CD8-positive, alpha-beta memory T cell (primary cell): ENCODE results near the gene RRP36. TPM values are rescaled to one million over a fixed set of nuclear protein-coding genes. Genes with fewer than 3 reads are reported as not detected.
A peak's percentile ranks its signal among the peaks of the same experiment; 100 is the strongest.

Experiments
- CTCF ChIA-PET: fragments of 350-600 bp; sonication (Branson Sonifier 250); formaldehyde crosslinking; loops from one replicate; lab custom pipeline; 2021; ENCODE audit warnings: antibody characterized with exemption; lab: Charles Lee
- POLR2A ChIA-PET: fragments of 350-600 bp; sonication (Branson Sonifier 250); formaldehyde crosslinking; loops from one replicate; lab custom pipeline; 2021; ENCODE audit warnings: antibody characterized with exemption; lab: Charles Lee
- DNase-seq, 5 donors: peaks; one replicate each; pipeline versions ENCODE4 v3.0.0 to v3.0.0-alpha.2; 2020 to 2022; ENCODE audit warnings: mixed read lengths in 1 of 5
- H3K27ac ChIP-seq: one replicate; pipeline ENCODE4 v1.7.0; 2013; ENCODE audit warnings: low read depth, mild to moderate bottlenecking, low read length, moderate library complexity
- H3K27me3 ChIP-seq: 2 replicates; pipeline ENCODE4 v1.7.0; 2013; ENCODE audit warnings: low read length, mild to moderate bottlenecking; ENCODE audit not compliant: insufficient read depth, poor library complexity, severe bottlenecking
- H3K36me3 ChIP-seq: 2 replicates; pipeline ENCODE4 v1.7.0; 2013; ENCODE audit warnings: mild to moderate bottlenecking, low read length, moderate library complexity; ENCODE audit not compliant: insufficient read depth
- H3K4me1 ChIP-seq: 2 replicates; pipeline ENCODE4 v1.7.0; 2013; ENCODE audit warnings: mild to moderate bottlenecking, low read length, moderate library complexity; ENCODE audit not compliant: insufficient read depth
- H3K4me3 ChIP-seq: 2 replicates; pipeline ENCODE4 v1.7.0; 2013; ENCODE audit warnings: mild to moderate bottlenecking, low read length
- H3K9me3 ChIP-seq: 2 replicates; pipeline ENCODE4 v1.7.0; 2013; ENCODE audit warnings: mild to moderate bottlenecking, low read length
- H3K27ac Mint-ChIP-seq, 8 donors: one replicate each; pipeline ENCODE4 v1.8.0; 2020 to 2021; ENCODE audit warnings: mixed read lengths in 8 of 8, mild to moderate bottlenecking in 6 of 8, inconsistent platforms in 3 of 8, moderate library complexity in 3 of 8
- H3K27me3 Mint-ChIP-seq, 2 donors: one replicate each; pipeline ENCODE4 v1.8.0; 2020 to 2021; ENCODE audit warnings: mixed read lengths in 2 of 2, mild to moderate bottlenecking in 1 of 2, moderate library complexity in 1 of 2
- H3K36me3 Mint-ChIP-seq, 3 donors: one replicate each; pipeline ENCODE4 v1.8.0; 2020 to 2021; ENCODE audit warnings: mixed read lengths in 3 of 3, inconsistent platforms in 1 of 3, mild to moderate bottlenecking in 1 of 3
- H3K4me1 Mint-ChIP-seq, 3 donors: one replicate each; pipeline ENCODE4 v1.8.0; 2020 to 2021; ENCODE audit warnings: mixed read lengths in 3 of 3, inconsistent platforms in 1 of 3, mild to moderate bottlenecking in 1 of 3
- H3K4me3 Mint-ChIP-seq, 7 donors: one replicate each; pipeline ENCODE4 v1.8.0; 2020 to 2021; ENCODE audit warnings: mixed read lengths in 7 of 7, mild to moderate bottlenecking in 6 of 7, moderate library complexity in 4 of 7, inconsistent platforms in 2 of 7
- H3K9me3 Mint-ChIP-seq, 5 donors: one replicate each; pipeline ENCODE4 v1.8.0; 2020 to 2022; ENCODE audit warnings: mixed read lengths in 5 of 5, mild to moderate bottlenecking in 3 of 5, moderate library complexity in 2 of 5, inconsistent platforms in 1 of 5
- polyA plus RNA-seq: library from polyadenylated mRNA; unstranded; fragments of 300-500 nt; fragmentation: Illumina TruSeq; gene quantifications from one replicate; pipeline ENCODE4 v1.2.3, GENCODE V29; 2021
- total RNA-seq, 2 experiments: library from RNA; stranded (reverse); gene quantifications; one replicate each; pipeline ENCODE4 v1.2.3, GENCODE V29; 2021

Gene RRP36
- total and polyA plus RNA-seq, 3 experiments from 2014 or later: 86.2 to 120 (median 114) TPM

GRCh38 chr6:43009124-43009523 lies 12.3 kb upstream of the RRP36 start:
- Mint-ChIP-seq H3K36me3 (peaks cover 0 to 80% (median 7%) of the 10 kb centered on the region in 3 donors), H3K27me3 (peaks cover 0 to 2% of the 10 kb centered on the region in 2 donors), H3K9me3 (no peaks in the 10 kb centered on the region), H3K4me1 (peaks cover 25 to 36% (median 28%) of the 10 kb centered on the region in 3 donors), H3K4me3 (peak overlapping the region in 1 of 7 donors; percentile 32), H3K27ac (peak overlapping the region in 5 of 8 donors; percentile 19 to 88 (median 58))
- H3K27ac ChIP-seq: no peak overlapping the region
- peaks cover 14% of the 10 kb centered on the region for H3K4me1 ChIP-seq
- H3K36me3 ChIP-seq: peaks cover 47% of the 10 kb centered on the region
- H3K9me3 ChIP-seq: no peaks in the 10 kb centered on the region
- H3K4me3 ChIP-seq: no peak overlapping the region
- DNase-seq: peak in 2 of 5 donors; percentile 12 to 34
- CTCF ChIA-PET: interaction anchor here (1.4 to 2.2 kb wide), 2 partner anchors 25 to 135 kb away, joined by 7 to 10 read pairs; partner anchors contain the start of gene PPP2R5D
- POLR2A ChIA-PET: no interaction called here
- H3K27me3 ChIP-seq: no peaks in the 10 kb centered on the region

GRCh38 chr6:43011207-43011606 lies 10.2 kb upstream of the RRP36 start:
- H3K27ac Mint-ChIP-seq: peak overlapping the region in 6 of 8 donors; percentile 19 to 80 (median 53)
- Histone ChIP-seq H3K27me3 (no peaks in the 10 kb centered on the region), H3K36me3 (peaks cover 47% of the 10 kb centered on the region), H3K27ac (no peak overlapping the region), H3K4me1 (peaks cover 29% of the 10 kb centered on the region), H3K9me3 (no peaks in the 10 kb centered on the region), H3K4me3 (no peak overlapping the region)
- H3K36me3 Mint-ChIP-seq: peaks cover 0 to 78% (median 5%) of the 10 kb centered on the region in 3 donors
- ChIA-PET POLR2A (interaction anchor here (1.2 kb wide), 1 partner anchor 82 kb away, joined by 4 read pairs; the partner anchor contains the start of gene CNPY3), CTCF (interaction anchor here (1.1 to 1.8 kb wide), 2 partner anchors 53 to 133 kb away, joined by 3 to 8 read pairs; no protein-coding TSS in a partner anchor)
- peak overlapping the region in 4 of 7 donors; percentile 27 to 81 (median 52) for H3K4me3 Mint-ChIP-seq
- H3K27me3 Mint-ChIP-seq: peaks cover 0 to 2% of the 10 kb centered on the region in 2 donors
- DNase-seq: no peak
- H3K4me1 Mint-ChIP-seq: peaks cover 38 to 50% (median 41%) of the 10 kb centered on the region in 3 donors
- H3K9me3 Mint-ChIP-seq: no peaks in the 10 kb centered on the region

GRCh38 chr6:43012364-43012763 lies 9.1 kb upstream of the RRP36 start:
- H3K36me3 ChIP-seq: peaks cover 40% of the 10 kb centered on the region
- Mint-ChIP-seq H3K9me3 (no peaks in the 10 kb centered on the region), H3K36me3 (peaks cover 0 to 75% (median 5%) of the 10 kb centered on the region in 3 donors), H3K27ac (peak overlapping the region in 7 of 8 donors; percentile 51 to 97 (median 91)), H3K4me3 (peak overlapping the region; percentile 86 to 96 (median 90)), H3K27me3 (peaks cover 0 to 2% of the 10 kb centered on the region in 2 donors), H3K4me1 (peaks cover 42 to 60% (median 49%) of the 10 kb centered on the region in 3 donors)
- ChIA-PET POLR2A (interaction anchor here (0.5 to 3.4 kb wide), 6 partner anchors 28 to 260 kb away, joined by 3 to 24 read pairs (median 4); partner anchors contain the start of genes KLC4, MRPL2, PEX6 and PPP2R5D), CTCF (interaction anchor here (0.7 to 3.2 kb wide), 2 partner anchors 47 to 131 kb away, joined by 3 to 17 read pairs; partner anchors contain the start of genes KLC4 and MRPL2)
- peaks cover 41% of the 10 kb centered on the region for H3K4me1 ChIP-seq
- DNase-seq: no peak
- no peak overlapping the region for H3K27ac ChIP-seq
- no peaks in the 10 kb centered on the region for H3K27me3 ChIP-seq
- no peak overlapping the region for H3K4me3 ChIP-seq
- no peaks in the 10 kb centered on the region for H3K9me3 ChIP-seq

GRCh38 chr6:43013097-43013842 lies 8.2 kb upstream of the RRP36 start:
- Mint-ChIP-seq H3K36me3 (peaks cover 0 to 75% (median 6%) of the 10 kb centered on the region in 3 donors), H3K9me3 (no peaks in the 10 kb centered on the region), H3K4me1 (peaks cover 47 to 69% (median 54%) of the 10 kb centered on the region in 3 donors), H3K4me3 (peak overlapping the region; percentile 86 to 96 (median 90)), H3K27ac (peak overlapping the region; percentile 59 to 97 (median 92)), H3K27me3 (peaks cover 0 to 2% of the 10 kb centered on the region in 2 donors)
- Histone ChIP-seq H3K9me3 (no peaks in the 10 kb centered on the region), H3K27me3 (no peaks in the 10 kb centered on the region), H3K4me3 (peak overlapping the region; percentile 81), H3K27ac (peak overlapping the region; percentile 81), H3K4me1 (peaks cover 42% of the 10 kb centered on the region), H3K36me3 (peaks cover 34% of the 10 kb centered on the region)
- CTCF ChIA-PET: interaction anchor here (0.9 to 3.2 kb wide), 5 partner anchors 11 to 130 kb away, joined by 3 to 17 read pairs (median 5); partner anchors contain the start of gene PPP2R5D
- DNase-seq: no peak
- POLR2A ChIA-PET: interaction anchor here (0.5 to 3.4 kb wide), 11 partner anchors 27 to 497 kb away, joined by 3 to 24 read pairs (median 5); partner anchors contain the start of genes CNPY3, CUL7, KLC4 and LRRC73

- H3K4me3 ChIP-seq: peak within 1 kb of the TSS; percentile 81
- H3K27me3 ChIP-seq: no peaks in the 10 kb centered on the region
- peaks cover 48 to 70% (median 54%) of the 10 kb centered on the region in 3 donors for H3K4me1 Mint-ChIP-seq
- peaks cover 0 to 2% of the 10 kb centered on the region in 2 donors for H3K27me3 Mint-ChIP-seq
- peaks cover 33% of the 10 kb centered on the region for H3K36me3 ChIP-seq
- peak within 1 kb of the TSS; percentile 81 for H3K27ac ChIP-seq
- peaks cover 42% of the 10 kb centered on the region for H3K4me1 ChIP-seq
- peak within 1 kb of the TSS; percentile 59 to 97 (median 92) for H3K27ac Mint-ChIP-seq
- DNase-seq: peak; percentile 97 to 100 (median 99)
- ChIA-PET CTCF (interaction anchor here (0.9 to 3.2 kb wide), 6 partner anchors 10 to 129 kb away, joined by 3 to 17 read pairs (median 4); partner anchors contain the start of genes CNPY3 and PPP2R5D), POLR2A (interaction anchor here (0.5 to 3.4 kb wide), 10 partner anchors 10 to 496 kb away, joined by 3 to 24 read pairs (median 9); partner anchors contain the start of genes CNPY3, CUL7, KLC4 and LRRC73)
- no peaks in the 10 kb centered on the region for H3K9me3 Mint-ChIP-seq
- peaks cover 0 to 75% (median 5%) of the 10 kb centered on the region in 3 donors for H3K36me3 Mint-ChIP-seq
- no peaks in the 10 kb centered on the region for H3K9me3 ChIP-seq
- H3K4me3 Mint-ChIP-seq: peak within 1 kb of the TSS; percentile 86 to 96 (median 90)
Observed at GRCh38 chr6:43013843-43014433, 7.5 kb upstream of the RRP36 start, which contains the start of the genes KLHDC3 and MEA1. Gene KLHDC3, plus strand, starts transcription at chr6:43014249. Its CDS starts 2,944 bp downstream, at chr6:43017193. Gene MEA1, minus strand, starts transcription at chr6:43013946. Its CDS starts 133 bp downstream, at chr6:43013813.

- H3K27me3 Mint-ChIP-seq: peaks cover 0 to 2% of the 10 kb centered on the region in 2 donors
- DNase-seq: no peak
- Histone ChIP-seq H3K4me1 (peaks cover 42% of the 10 kb centered on the region), H3K36me3 (peaks cover 28% of the 10 kb centered on the region), H3K27ac (peak overlapping the region; percentile 81), H3K9me3 (no peaks in the 10 kb centered on the region), H3K27me3 (no peaks in the 10 kb centered on the region), H3K4me3 (peak overlapping the region; percentile 81)
- H3K4me3 Mint-ChIP-seq: peak overlapping the region; percentile 86 to 96 (median 90)
- H3K9me3 Mint-ChIP-seq: no peaks in the 10 kb centered on the region
- H3K27ac Mint-ChIP-seq: peak overlapping the region; percentile 40 to 97 (median 88)
- peaks cover 48 to 70% (median 58%) of the 10 kb centered on the region in 3 donors for H3K4me1 Mint-ChIP-seq
- H3K36me3 Mint-ChIP-seq: peaks cover 0 to 74% (median 9%) of the 10 kb centered on the region in 3 donors
- ChIA-PET POLR2A (interaction anchor here (0.5 to 3.4 kb wide), 9 partner anchors 9 to 496 kb away, joined by 3 to 24 read pairs (median 13); partner anchors contain the start of genes CNPY3, CUL7, KLC4 and LRRC73), CTCF (interaction anchor here (0.9 to 3.2 kb wide), 6 partner anchors 10 to 129 kb away, joined by 3 to 17 read pairs (median 4); partner anchors contain the start of genes CNPY3 and PPP2R5D)
Observed at GRCh38 chr6:43014434-43014909, 7.0 kb upstream of the RRP36 start.
